ENCODE measurements around the gene FAM76B. TPM values are rescaled to one million over a fixed set of nuclear protein-coding genes. Genes with fewer than 3 reads are reported as not detected.

Gene FAM76B
- total and polyA plus RNA-seq, 12 donors: 1.4 to 43.4 (median 17.6) TPM

DNA sequence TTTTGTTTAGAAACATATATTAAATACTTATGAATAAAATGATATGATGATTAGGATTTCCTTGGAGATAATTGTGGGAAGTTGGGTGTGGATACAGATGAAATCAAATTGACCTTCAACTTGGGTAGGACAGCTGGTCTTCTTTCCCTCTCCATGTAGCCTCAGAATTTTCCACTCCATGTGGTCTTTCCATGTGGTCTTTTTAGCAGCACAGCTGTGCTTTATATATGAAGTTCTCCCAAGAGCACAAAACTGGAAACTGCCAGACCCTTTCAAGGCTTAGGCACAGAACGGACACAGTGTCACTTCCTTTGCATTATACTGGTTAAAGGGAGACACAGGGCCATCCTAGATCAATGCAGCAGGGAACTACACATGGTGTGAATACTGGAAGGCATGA lies 28.6 kb downstream of the FAM76B start:
- Histone ChIP-seq H3K27ac (no peak overlapping the region), H3K36me3 (replicated peaks in 1 of 2) (no peaks in the 10 kb centered on the region), H3K9me3 (replicated peaks in 1 of 3) (no peaks in the 10 kb centered on the region), H3K27me3 (no peaks in the 10 kb centered on the region), H3K4me3 (no peak overlapping the region), H3K4me1 (replicated peaks in 1 of 2) (no peaks in the 10 kb centered on the region)
- intact Hi-C loops (cut with DNase I): loop anchor here in 1 of 2 donors (10.0 kb wide), 1 partner anchor 796 kb away; no protein-coding TSS in a partner anchor
- WGBS, 4 donors: 85 to 100% (median 89%) methylated on average over 1 of the region's 1 CpG
- DNase-seq: no peak
- TF ChIP-seq, protein P1, sequence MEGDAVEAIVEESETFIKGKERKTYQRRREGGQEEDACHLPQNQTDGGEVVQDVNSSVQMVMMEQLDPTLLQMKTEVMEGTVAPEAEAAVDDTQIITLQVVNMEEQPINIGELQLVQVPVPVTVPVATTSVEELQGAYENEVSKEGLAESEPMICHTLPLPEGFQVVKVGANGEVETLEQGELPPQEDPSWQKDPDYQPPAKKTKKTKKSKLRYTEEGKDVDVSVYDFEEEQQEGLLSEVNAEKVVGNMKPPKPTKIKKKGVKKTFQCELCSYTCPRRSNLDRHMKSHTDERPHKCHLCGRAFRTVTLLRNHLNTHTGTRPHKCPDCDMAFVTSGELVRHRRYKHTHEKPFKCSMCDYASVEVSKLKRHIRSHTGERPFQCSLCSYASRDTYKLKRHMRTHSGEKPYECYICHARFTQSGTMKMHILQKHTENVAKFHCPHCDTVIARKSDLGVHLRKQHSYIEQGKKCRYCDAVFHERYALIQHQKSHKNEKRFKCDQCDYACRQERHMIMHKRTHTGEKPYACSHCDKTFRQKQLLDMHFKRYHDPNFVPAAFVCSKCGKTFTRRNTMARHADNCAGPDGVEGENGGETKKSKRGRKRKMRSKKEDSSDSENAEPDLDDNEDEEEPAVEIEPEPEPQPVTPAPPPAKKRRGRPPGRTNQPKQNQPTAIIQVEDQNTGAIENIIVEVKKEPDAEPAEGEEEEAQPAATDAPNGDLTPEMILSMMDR (IDR thresholded peaks at IDR 0.05): no peak
- no peak for TF ChIP-seq POLR2A (IDR thresholded peaks at IDR 0.05)

DNA sequence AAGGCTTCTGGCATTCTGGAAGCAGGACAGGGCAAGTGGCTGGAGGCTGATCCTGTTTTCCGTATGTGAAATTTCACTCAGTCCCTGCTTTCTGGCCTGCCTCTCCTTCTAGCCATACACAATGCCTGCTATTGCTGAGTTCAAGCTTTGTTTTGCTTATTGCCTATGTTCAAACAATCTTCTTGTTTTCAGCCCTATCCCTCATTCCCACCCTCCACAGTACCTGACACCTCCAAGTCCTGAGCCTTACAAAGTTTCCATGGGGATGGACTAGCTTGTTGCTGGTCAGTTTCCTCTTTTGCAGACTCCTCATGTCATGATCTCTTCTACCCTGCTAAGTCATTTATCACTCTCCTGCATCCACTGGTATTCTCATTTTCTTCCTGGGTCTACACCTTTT lies 38.1 kb downstream of the FAM76B start:
- Histone ChIP-seq H3K4me3 (no peak overlapping the region), H3K4me1 (replicated peaks in 1 of 2) (no peaks in the 10 kb centered on the region), H3K36me3 (replicated peaks in 1 of 2) (no peaks in the 10 kb centered on the region), H3K27ac (no peak overlapping the region), H3K27me3 (no peaks in the 10 kb centered on the region), H3K9me3 (replicated peaks in 1 of 3) (no peaks in the 10 kb centered on the region)
- 79 to 90% (median 87%) methylated on average over 1 of the region's 1 CpG for WGBS, 4 donors
- no peak for DNase-seq
- intact Hi-C loops (cut with DNase I): no loop called here
- TF ChIP-seq, protein P1 (IDR thresholded peaks at IDR 0.05): no peak
- no peak for TF ChIP-seq POLR2A (IDR thresholded peaks at IDR 0.05)

DNA sequence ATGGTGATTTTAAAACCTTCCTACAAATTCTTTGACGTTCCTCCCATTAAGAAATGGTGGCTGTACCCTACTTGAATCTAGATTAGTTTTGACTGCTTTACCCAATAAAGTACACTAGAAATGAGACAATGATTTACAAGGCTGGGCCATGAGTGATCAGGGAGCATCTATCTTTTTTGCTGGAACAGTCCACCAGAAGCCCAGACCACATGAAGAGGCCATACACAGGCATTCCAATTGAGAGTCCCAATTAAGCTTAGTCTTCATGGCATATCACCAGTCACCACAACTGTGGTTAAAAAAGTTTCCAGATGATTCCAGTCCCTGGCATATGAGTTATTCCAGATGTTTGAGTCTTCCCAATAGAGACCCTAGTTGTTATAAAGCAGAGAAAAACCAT lies 39.5 kb downstream of the FAM76B start:
- no peak for TF ChIP-seq POLR2A (IDR thresholded peaks at IDR 0.05)
- TF ChIP-seq, protein P1 (IDR thresholded peaks at IDR 0.05): no peak
- WGBS, 4 donors: 75 to 91% (median 87%) methylated on average over 1 of the region's 1 CpG
- intact Hi-C loops (cut with DNase I): no loop called here
- Histone ChIP-seq H3K36me3 (replicated peaks in 1 of 2) (no peaks in the 10 kb centered on the region), H3K4me1 (replicated peaks in 1 of 2) (no peaks in the 10 kb centered on the region), H3K27ac (no peak overlapping the region), H3K27me3 (no peaks in the 10 kb centered on the region), H3K4me3 (no peak overlapping the region), H3K9me3 (replicated peaks in 1 of 3) (no peaks in the 10 kb centered on the region)
- DNase-seq: no peak

DNA sequence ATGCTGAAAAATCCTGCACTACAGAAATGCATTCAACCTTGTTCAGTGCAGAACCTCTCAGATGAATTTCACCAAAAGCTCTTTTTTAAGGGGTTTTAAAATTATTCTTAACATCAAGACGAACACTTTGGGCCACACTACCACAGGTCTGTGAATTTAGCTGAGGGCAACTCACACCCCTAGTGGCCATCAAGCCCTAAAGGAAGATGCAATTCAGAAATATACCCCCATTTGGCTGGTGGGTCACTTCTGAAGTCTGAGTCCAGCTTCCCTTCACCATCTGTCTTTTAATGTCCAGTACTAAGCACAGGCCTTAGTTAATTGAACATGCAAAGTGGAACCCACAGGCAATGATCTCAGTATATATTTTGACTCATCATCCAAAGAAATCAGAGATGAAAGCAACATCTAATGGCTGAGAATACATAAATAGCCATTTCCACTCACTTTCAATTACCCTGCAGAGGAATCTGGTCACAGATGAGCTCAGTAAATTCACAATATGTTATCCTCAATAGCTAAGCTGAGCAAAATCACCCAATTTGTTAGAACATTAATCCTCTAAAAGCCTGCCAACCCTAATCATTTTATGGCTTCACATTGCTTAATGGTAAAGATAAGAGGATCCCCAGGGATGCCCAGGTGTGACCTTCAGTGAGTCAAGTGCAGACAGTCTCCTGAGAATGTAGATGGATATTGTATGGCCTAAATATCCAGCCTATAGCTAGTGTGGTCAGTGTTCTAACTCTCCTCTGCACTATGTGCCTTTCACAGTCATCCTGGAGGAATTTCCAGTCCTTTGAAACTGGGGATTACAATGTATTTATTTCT lies 50.3 kb downstream of the FAM76B start:
- Histone ChIP-seq H3K9me3 (replicated peaks in 1 of 3) (no peaks in the 10 kb centered on the region), H3K4me1 (replicated peaks in 1 of 2) (no peaks in the 10 kb centered on the region), H3K27me3 (no peaks in the 10 kb centered on the region), H3K27ac (no peak overlapping the region), H3K4me3 (no peak overlapping the region), H3K36me3 (replicated peaks in 1 of 2) (no peaks in the 10 kb centered on the region)
- TF ChIP-seq, protein P1 (IDR thresholded peaks at IDR 0.05): no peak
- TF ChIP-seq POLR2A (IDR thresholded peaks at IDR 0.05): no peak
- WGBS, 4 donors: 0 to 94% (median 66%) methylated on average over 1 of the region's 1 CpG
- DNase-seq: no peak
- intact Hi-C loops (cut with DNase I): no loop called here
